ENCODE data around the gene ACTG1. TPM values are rescaled to one million over a fixed set of nuclear protein-coding genes. Genes with fewer than 3 reads are reported as not detected.

Gene ACTG1
- total and polyA plus RNA-seq, 2 of the 13 experiments (the other 11 are each of a cell fraction or from before 2014, with no cell fraction given), result 973 to 1,138 TPM

- TF ChIP-seq UBTF (CRISPR knock-in tag; IDR thresholded peaks at IDR 0.05), result peak; percentile 22; the same call in 1 of the 2 replicates
- 0 out of 2 replicates have a peak, but pooled peaks have one; percentile 24 for TF ChIP-seq ZNF629 (CRISPR knock-in tag; conservative IDR thresholded peaks at IDR 0.05)
- TF ChIP-seq FOXP4 (CRISPR knock-in tag; IDR thresholded peaks at IDR 0.05), result no peak
- no peak for TF ChIP-seq ZNF274 (CRISPR knock-in tag; IDR thresholded peaks at IDR 0.05)
- TF ChIP-seq CENPT (CRISPR knock-in tag; IDR thresholded peaks at IDR 0.05; ENCODE audit: low read depth), result no peak
- 0 out of 2 replicates have a peak, but pooled peaks have one; percentile 16 for TF ChIP-seq ZNF672 (CRISPR knock-in tag; IDR thresholded peaks at IDR 0.05)
- TF ChIP-seq ZNF17 (CRISPR knock-in tag; IDR thresholded peaks at IDR 0.05), result no peak
- TF ChIP-seq ZSCAN9 (CRISPR knock-in tag; IDR thresholded peaks at IDR 0.05; ENCODE audit: borderline replicate concordance), result peak; percentile 93; the same call in 1 of the 2 replicates
- peak; percentile 56; the same call in 1 of the 2 replicates for TF ChIP-seq ZNF234 (CRISPR knock-in tag; conservative IDR thresholded peaks at IDR 0.05)
- no peak for TF ChIP-seq ATM (IDR thresholded peaks at IDR 0.05; ENCODE audit: borderline replicate concordance)
- no peak for TF ChIP-seq ZNF30 (CRISPR knock-in tag; IDR thresholded peaks at IDR 0.05)
- TF ChIP-seq SP4 (CRISPR knock-in tag; IDR thresholded peaks at IDR 0.05), result peak; percentile 73
- no peak; the same call in 1 of the 2 replicates for TF ChIP-seq SMAD1 (CRISPR knock-in tag; IDR thresholded peaks at IDR 0.05; ENCODE audit: borderline replicate concordance, low read depth)
- no peak for TF ChIP-seq ZNF7 (CRISPR knock-in tag; IDR thresholded peaks at IDR 0.05)
- TF ChIP-seq ARID4A (CRISPR knock-in tag; IDR thresholded peaks at IDR 0.05; ENCODE audit: borderline replicate concordance), result peak; percentile 75; the same call in 1 of the 2 replicates
- TF ChIP-seq ZBTB38 (CRISPR knock-in tag; IDR thresholded peaks at IDR 0.05), result no peak
- no peak; the same call in 1 of the 2 replicates for TF ChIP-seq PRDM4 (CRISPR knock-in tag; IDR thresholded peaks at IDR 0.05; ENCODE audit: borderline replicate concordance)
These were observed at the start of gene ACTG1 (continued) for GRCh38 chr17:81512562-81513371.
